A549 (cell line): ENCODE results near the gene CSTA.

Source experiments
- CBX8 ChIP-seq: fragments of 200-600 bp; sonication (generic); IDR thresholded peaks from 2 replicates; pipeline ENCODE4 v1.6.1; 2016
- EHMT2 ChIP-seq: fragments of 200-600 bp; sonication (generic); IDR thresholded peaks from 2 replicates; pipeline ENCODE4 v1.6.1; 2016; ENCODE audit warnings: antibody characterized with exemption, low read depth, mild to moderate bottlenecking, moderate library complexity
- EP300 ChIP-seq, 2 experiments: fragments of >200 bp; sonication (Bioruptor Twin); formaldehyde crosslinking; IDR thresholded peaks; 2 replicates in 1 of 2; 3 replicates in 1 of 2; pipeline ENCODE4 v1.6.1; 2016 to 2017
- ESRRA ChIP-seq: fragments of 150-350 bp; IDR thresholded peaks from 2 replicates; pipeline ENCODE4 v1.6.1; 2014; ENCODE audit warnings: mild to moderate bottlenecking, low read length, borderline replicate concordance
- FOSL2 ChIP-seq, 2 experiments: fragments of 450-650 bp in 1 of 2; fragments of >200 bp in 1 of 2; sonication (Bioruptor Twin) in 1 of 2; formaldehyde crosslinking; IDR thresholded peaks; 2 replicates each; pipeline versions ENCODE4 v1.5.0 to v1.6.1; 2016 to 2020; ENCODE audit warnings: mild to moderate bottlenecking in 1 of 2, moderate library complexity in 1 of 2
- HOXB5 ChIP-seq: fragments of 250-450 bp; sonication (Bioruptor Pico); IDR thresholded peaks from 2 replicates; pipeline ENCODE4 v1.5.0; 2020; ENCODE audit warnings: mild to moderate bottlenecking, moderate library complexity
- JUN ChIP-seq, 2 experiments: fragments of >200 bp; sonication (Bioruptor Twin); formaldehyde crosslinking; IDR thresholded peaks; 2 replicates in 1 of 2; 3 replicates in 1 of 2; pipeline ENCODE4 v1.6.1; 2016 to 2017
- POLR2A ChIP-seq: IDR thresholded peaks from 2 replicates; pipeline ENCODE4 v1.6.1; 2012; ENCODE audit warnings: mild to moderate bottlenecking, low read length
- RNF2 ChIP-seq: fragments of 200-600 bp; sonication (generic); IDR thresholded peaks from 2 replicates; pipeline ENCODE4 v1.6.1; 2016; ENCODE audit warnings: low read depth, mild to moderate bottlenecking, antibody characterized with exemption, moderate library complexity, borderline replicate concordance
- TF ChIP-seq, protein P1 (sequence below): fragments of >200 bp; sonication (Bioruptor Twin); formaldehyde crosslinking; IDR thresholded peaks from 3 replicates; pipeline ENCODE4 v1.5.1; 2016

DNA sequence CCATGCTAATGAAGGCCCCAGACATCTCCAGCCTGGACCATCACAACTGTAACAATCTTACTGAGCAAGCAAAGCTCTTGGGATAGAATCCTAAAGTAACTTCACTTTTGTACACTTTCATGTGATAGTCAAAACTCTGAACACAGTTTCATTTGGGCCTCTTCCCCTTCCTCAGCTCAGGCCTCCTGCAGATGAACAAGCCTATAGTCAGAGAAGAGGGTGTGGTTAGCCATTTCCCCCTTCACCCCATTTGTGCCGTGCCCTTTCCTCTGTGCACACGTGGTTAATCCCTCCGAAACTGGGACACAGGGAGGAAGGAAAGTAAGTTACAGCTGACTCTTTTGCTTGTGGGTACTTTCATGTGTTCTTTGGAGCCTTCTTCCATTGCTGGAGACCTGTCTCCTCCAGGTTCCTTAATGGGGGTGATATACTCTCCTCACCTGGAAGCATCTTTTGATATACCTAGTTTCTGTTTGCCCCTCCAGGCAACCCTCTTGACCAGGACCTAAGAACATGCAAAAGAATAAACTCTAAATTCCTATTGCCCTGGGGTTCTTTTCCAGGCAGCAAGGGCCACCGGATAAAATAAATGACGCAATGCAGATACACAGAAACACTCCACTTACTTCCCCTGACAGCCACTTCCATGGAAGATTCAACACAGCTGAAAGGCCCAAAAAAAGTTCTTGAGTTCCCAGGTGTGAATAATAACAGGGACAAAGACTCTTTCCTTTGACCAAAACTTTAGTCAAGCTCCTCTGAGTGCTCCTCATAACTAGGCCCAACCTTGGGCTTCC, 29.6 kb upstream of the CSTA start:
- TF ChIP-seq EP300 (IDR thresholded peaks at IDR 0.05) (no peak), ESRRA (no peak), POLR2A (no peak), CBX8 (no peak), RNF2 (no peak), JUN (IDR thresholded peaks at IDR 0.05) (no peak), HOXB5 (CRISPR knock-in tag) (no peak), EHMT2 (no peak), FOSL2 (IDR thresholded peaks at IDR 0.05) (no peak), FOSL2 (CRISPR knock-in tag; IDR thresholded peaks at IDR 0.05) (no peak)
- TF ChIP-seq, protein P1, sequence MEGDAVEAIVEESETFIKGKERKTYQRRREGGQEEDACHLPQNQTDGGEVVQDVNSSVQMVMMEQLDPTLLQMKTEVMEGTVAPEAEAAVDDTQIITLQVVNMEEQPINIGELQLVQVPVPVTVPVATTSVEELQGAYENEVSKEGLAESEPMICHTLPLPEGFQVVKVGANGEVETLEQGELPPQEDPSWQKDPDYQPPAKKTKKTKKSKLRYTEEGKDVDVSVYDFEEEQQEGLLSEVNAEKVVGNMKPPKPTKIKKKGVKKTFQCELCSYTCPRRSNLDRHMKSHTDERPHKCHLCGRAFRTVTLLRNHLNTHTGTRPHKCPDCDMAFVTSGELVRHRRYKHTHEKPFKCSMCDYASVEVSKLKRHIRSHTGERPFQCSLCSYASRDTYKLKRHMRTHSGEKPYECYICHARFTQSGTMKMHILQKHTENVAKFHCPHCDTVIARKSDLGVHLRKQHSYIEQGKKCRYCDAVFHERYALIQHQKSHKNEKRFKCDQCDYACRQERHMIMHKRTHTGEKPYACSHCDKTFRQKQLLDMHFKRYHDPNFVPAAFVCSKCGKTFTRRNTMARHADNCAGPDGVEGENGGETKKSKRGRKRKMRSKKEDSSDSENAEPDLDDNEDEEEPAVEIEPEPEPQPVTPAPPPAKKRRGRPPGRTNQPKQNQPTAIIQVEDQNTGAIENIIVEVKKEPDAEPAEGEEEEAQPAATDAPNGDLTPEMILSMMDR: no peak
